HEK293 (cell line): ENCODE measurements around the gene DNASE1.

Source experiments
- CTCF ChIA-PET: fragments of 350-600 bp; formaldehyde crosslinking; extraction: SDS; loops from one replicate; lab custom pipeline; 2021; ENCODE audit warnings: antibody characterized with exemption; lab: Yijun Ruan, JAX
- POLR2A ChIA-PET: fragments of 300-600 bp; formaldehyde crosslinking; extraction: SDS; loops from one replicate; lab custom pipeline; 2020; ENCODE audit warnings: antibody characterized with exemption, inconsistent platforms; lab: Yijun Ruan, JAX
- H3K27ac ChIP-seq: fragments of 200-500 bp; sonication (Bioruptor generic); 2 replicates; pipeline ENCODE4 v1.5.1; 2014; ENCODE audit warnings: low read depth, low read length, control low read depth, inconsistent platforms; ENCODE audit errors: extremely low read depth
- H3K36me3 ChIP-seq, 2 experiments: fragments of 200-500 bp in 1 of 2; sonication (Bioruptor generic) in 1 of 2; 1 replicate in 1 of 2; 2 replicates in 1 of 2; pipeline ENCODE4 v1.5.1; 2014 to 2017; ENCODE audit warnings: inconsistent platforms in 2 of 2, low read length in 2 of 2; ENCODE audit not compliant: control insufficient read depth in 2 of 2, insufficient read depth in 1 of 2
- H3K4me1 ChIP-seq: fragments of 200-500 bp; sonication (Bioruptor generic); 2 replicates; pipeline ENCODE4 v1.5.1; 2014; ENCODE audit warnings: mild to moderate bottlenecking, low read length, inconsistent platforms; ENCODE audit not compliant: control insufficient read depth, insufficient read depth
- H3K4me3 ChIP-seq: 2 replicates; pipeline ENCODE4 v1.5.1; 2011; ENCODE audit warnings: low read depth, mild to moderate bottlenecking, control low read depth, low read length, moderate library complexity
- H3K9me3 ChIP-seq: fragments of 200-500 bp; sonication (Bioruptor generic); 2 replicates; pipeline ENCODE4 v1.5.1; 2014; ENCODE audit warnings: low read depth, low read length, inconsistent platforms; ENCODE audit not compliant: control insufficient read depth, insufficient read depth
- INSM2 ChIP-seq: fragments of 450-650 bp; formaldehyde crosslinking; IDR thresholded peaks from 2 replicates; pipeline ENCODE4 v1.5.1; 2016; ENCODE audit warnings: missing biosample characterization, missing genetic modification characterization
- ZBTB44 ChIP-seq: fragments of 450-650 bp; IDR thresholded peaks from 2 replicates; pipeline ENCODE4 v1.5.1; 2018; ENCODE audit warnings: missing biosample characterization, mild to moderate bottlenecking, missing genetic modification characterization
- ZIC2 ChIP-seq: fragments of 450-650 bp; formaldehyde crosslinking; IDR thresholded peaks from 2 replicates; pipeline ENCODE4 v1.5.1; 2016; ENCODE audit warnings: missing biosample characterization, missing genetic modification characterization
- ZNF121 ChIP-seq: fragments of 450-650 bp; formaldehyde crosslinking; IDR thresholded peaks from 2 replicates; pipeline ENCODE4 v1.5.1; 2016; ENCODE audit warnings: missing biosample characterization, missing genetic modification characterization
- ZNF362 ChIP-seq: fragments of 450-650 bp; formaldehyde crosslinking; IDR thresholded peaks from 2 replicates; pipeline ENCODE4 v1.5.1; 2016; ENCODE audit warnings: missing biosample characterization, missing genetic modification characterization
- ZNF394 ChIP-seq: fragments of 450-650 bp; formaldehyde crosslinking; IDR thresholded peaks from 2 replicates; pipeline ENCODE4 v1.5.1; 2016; ENCODE audit warnings: missing biosample characterization, missing genetic modification characterization, mild to moderate bottlenecking, moderate library complexity, borderline replicate concordance
- ZNF473 ChIP-seq: fragments of 450-650 bp; formaldehyde crosslinking; IDR thresholded peaks from 2 replicates; pipeline ENCODE4 v1.5.1; 2017; ENCODE audit warnings: missing biosample characterization, missing genetic modification characterization
- ZNF513 ChIP-seq: fragments of 450-650 bp; IDR thresholded peaks from 2 replicates; pipeline ENCODE4 v1.5.1; 2018; ENCODE audit warnings: missing biosample characterization, missing genetic modification characterization
- ZNF600 ChIP-seq: fragments of 450-650 bp; formaldehyde crosslinking; IDR thresholded peaks from 2 replicates; pipeline ENCODE4 v1.5.1; 2016; ENCODE audit warnings: missing biosample characterization, missing genetic modification characterization
- ZNF704 ChIP-seq: fragments of 450-650 bp; formaldehyde crosslinking; IDR thresholded peaks from 2 replicates; pipeline ENCODE4 v1.5.1; 2016; ENCODE audit warnings: missing biosample characterization, missing genetic modification characterization
- ZNF785 ChIP-seq: fragments of 450-650 bp; formaldehyde crosslinking; IDR thresholded peaks from 2 replicates; pipeline ENCODE4 v1.5.1; 2016; ENCODE audit warnings: missing biosample characterization, missing genetic modification characterization

Gene DNASE1

GRCh38 chr16:3645108-3645503, 9.4 kb upstream of the DNASE1 start:
- CTCF ChIA-PET = interaction anchor here (0.6 kb wide), 1 partner anchor 711 kb away, joined by 3 read pairs; no protein-coding TSS in a partner anchor
- peaks cover 0 to 10% of the 10 kb centered on the region in 2 experiments; a peak in 2 of 3 replicates for H3K36me3 ChIP-seq
- H3K4me3 ChIP-seq = no peak overlapping the region
- no peaks in the 10 kb centered on the region for H3K9me3 ChIP-seq
- H3K4me1 ChIP-seq = peaks cover 13% of the 10 kb centered on the region
- no peak overlapping the region for H3K27ac ChIP-seq
- TF ChIP-seq ZNF473 (tag by site-specific recombination) (no peak), ZNF394 (tag by site-specific recombination) (no peak), ZNF704 (tag by site-specific recombination) (no peak), ZBTB44 (tag by site-specific recombination) (no peak), ZNF513 (tag by site-specific recombination) (no peak), ZNF362 (tag by site-specific recombination) (no peak)
- TF ChIP-seq, all 188 proteins: peak for 0
- POLR2A ChIA-PET = no interaction called here

DNA sequence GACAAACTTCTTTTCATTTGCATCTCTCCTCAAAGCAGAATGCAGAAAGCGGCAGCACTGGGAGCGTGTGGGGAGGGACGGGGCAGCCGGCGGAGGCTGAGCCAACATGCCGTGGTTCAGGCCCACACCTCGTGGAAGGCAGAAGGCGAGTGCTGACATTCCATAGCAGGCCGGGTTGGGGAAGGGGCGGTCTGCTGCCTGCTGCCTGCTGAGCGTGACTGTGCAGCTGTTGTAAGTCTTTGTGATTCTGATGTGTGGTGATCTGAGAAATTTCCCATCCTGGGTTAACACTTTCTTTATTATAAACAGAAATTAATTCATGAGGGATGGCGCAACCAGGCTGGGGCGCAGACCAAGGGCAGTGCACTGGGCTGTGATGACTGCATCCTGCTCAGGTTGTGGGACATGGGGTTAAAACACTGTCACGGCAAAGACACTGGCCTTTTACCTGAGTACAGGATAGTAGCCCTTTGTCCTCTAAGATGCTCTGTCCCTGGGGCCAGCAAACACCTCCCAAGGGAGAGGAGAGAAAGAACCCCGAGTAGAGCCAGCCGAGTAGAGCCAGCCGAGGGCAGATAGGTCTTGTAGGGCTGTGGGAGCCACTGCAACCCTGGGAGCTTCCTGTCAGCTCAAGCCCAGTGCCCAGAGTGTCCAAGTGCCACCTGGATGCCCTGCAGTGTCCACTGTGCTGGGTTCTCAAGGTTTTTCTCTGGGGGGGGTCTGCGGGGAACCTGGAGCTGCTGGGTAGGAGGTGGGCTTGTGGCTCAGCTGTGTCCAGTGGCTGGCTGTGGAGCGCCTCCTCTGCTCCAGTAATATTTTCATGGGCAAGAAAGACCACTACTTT, 8.8 kb upstream of the DNASE1 start:
- POLR2A ChIA-PET = interaction anchor here (0.5 kb wide), 1 partner anchor 19 kb away, joined by 4 read pairs; no protein-coding TSS in a partner anchor
- Histone ChIP-seq H3K36me3 (peaks cover 0 to 9% of the 10 kb centered on the region in 2 experiments; a peak in 2 of 3 replicates), H3K4me3 (no peak overlapping the region), H3K9me3 (no peaks in the 10 kb centered on the region), H3K4me1 (peaks cover 13% of the 10 kb centered on the region), H3K27ac (no peak overlapping the region; the same call in 1 of the 2 replicates)
- CTCF ChIA-PET = interaction anchor here (1.2 kb wide), 2 partner anchors 8 to 119 kb away, joined by 3 to 6 read pairs; no protein-coding TSS in a partner anchor
- no peak for TF ChIP-seq ZNF121 (tag by site-specific recombination)
- TF ChIP-seq INSM2 (tag by site-specific recombination) = 0 out of 2 replicates have a peak, but pooled peaks have one; percentile 12
- TF ChIP-seq ZNF785 = no peak
- TF ChIP-seq ZIC2 (tag by site-specific recombination) = 0 out of 2 replicates have a peak, but pooled peaks have one; percentile 12
- TF ChIP-seq ZNF600 (tag by site-specific recombination) = peak; percentile 85
